Measurements from ENCODE around the gene PCNX1.
"Not testable (repeated sequence)": the region's sequence is repeated elsewhere in the genome, so short reads cannot be mapped to it uniquely, and the experiment has no call there.

The PCNX1 gene

DNA sequence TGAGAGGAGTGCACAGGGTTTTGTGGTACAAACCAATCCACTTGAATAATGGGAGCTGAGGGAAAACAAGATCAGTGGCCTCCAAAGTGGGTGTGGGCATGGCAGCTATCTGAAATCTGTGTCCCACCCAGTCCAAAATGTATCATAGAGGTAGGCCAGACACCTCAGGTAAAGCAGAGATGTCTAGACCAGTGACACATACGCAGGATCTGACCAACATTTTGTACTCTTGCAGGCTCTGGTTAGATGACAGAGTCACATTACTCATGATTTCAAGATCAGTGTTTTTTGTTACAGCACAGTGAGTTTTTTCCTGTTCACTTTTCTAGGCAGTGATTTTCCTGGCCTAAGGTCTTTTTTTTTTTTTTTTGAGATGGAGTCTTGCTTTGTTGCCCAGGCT is 211.8 kb downstream of the PCNX1 start:
- DNase-seq (ENCODE audit: low read depth in 1 of 2, low spot score in 1 of 2) = no peak

DNA sequence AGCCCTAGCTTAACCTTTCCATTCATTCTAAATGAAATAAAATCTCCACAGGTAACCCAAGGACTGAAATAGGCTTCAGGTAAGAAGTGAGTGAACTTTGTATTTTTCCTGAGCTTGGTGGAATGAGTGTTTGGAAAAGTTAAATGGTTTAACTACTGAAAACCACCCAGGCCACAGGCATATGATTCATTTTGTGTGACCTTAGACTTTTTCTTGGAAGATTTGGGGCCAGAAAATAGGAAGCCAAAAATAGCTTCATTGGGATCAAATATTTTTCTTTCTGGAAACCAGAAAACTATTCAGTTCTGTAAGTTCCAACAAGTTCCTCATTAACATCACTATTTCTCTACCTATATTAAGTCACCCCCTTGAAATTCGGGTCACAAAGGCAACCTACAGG is 212.6 kb downstream of the PCNX1 start:
- DNase-seq (ENCODE audit: low read depth in 1 of 2, low spot score in 1 of 2) = no peak

DNA sequence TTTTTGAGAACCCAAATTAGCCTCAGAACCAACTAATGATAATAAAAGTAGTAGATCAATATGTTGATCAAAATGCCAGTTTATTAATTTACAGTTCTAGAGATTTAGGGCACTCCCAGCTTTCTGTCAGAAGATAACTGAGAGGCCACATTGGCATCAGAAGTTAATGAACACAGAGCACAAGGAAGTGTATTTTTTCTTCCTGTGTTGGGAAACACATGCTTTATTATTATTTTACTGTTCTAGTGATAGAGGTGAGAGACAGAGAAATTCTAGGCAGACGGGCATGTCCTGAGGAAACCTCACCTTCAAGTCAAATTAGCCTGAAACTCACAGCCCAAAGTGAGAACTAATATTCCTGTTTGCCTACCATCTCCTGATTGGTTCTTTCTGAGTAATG is 213.7 kb downstream of the PCNX1 start:
- no peak for DNase-seq (ENCODE audit: low read depth in 1 of 2, low spot score in 1 of 2)

DNA sequence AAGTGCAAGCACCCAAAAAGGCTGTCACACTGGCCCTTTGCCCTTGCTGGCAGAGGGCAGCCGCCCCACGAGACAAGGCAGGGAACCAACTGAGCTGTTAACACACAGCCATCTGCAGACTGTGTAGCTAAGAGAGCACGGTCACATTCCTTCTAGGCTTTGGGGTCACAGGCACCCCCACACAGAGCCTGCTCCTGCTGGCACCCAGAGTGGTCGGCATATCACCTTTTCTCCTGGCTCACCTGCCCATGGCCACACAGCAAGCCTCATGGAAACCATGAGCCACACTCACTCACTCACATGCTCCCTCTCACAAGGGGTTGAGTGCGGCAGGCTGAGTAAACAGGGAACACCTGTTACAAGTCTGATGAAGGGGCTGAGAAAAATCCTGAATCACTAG is 214.5 kb downstream of the PCNX1 start:
- DNase-seq (ENCODE audit: low read depth in 1 of 2, low spot score in 1 of 2) = no peak

DNA sequence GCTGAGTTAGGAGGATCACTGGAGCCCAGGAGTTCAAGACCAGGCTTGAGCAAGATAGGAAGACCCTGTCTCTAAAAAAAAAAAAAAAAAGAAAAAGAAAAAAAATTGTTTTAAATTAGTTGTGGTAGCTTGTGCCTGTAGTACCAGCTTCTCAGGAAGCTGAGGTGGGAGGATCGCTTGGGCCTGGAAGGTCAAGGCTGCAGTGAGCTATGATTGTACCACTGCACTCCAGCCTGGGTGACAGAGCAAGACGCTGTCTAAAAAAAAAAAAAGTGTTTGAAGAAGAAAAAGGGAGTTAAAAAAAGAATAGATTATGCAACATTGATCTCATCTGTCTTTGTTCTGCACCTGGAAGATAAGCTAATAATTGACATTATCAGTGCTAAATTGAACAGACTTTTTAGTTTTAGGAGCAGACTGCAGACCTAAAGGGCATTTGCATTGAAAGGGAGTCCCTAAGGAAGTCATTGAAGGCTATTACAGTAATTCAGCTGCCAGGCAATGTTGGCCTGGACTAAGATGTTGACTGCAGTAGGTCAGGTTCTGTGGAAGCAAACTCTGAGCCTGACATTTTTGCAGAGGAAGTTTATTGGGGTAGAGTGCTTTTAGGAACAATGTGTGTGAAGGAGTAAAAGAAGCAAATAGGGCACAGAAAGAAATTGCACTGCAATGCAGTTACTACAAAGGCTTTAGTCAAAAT is 215.8 kb downstream of the PCNX1 start:
- no peak for DNase-seq (ENCODE audit: low read depth in 1 of 2, low spot score in 1 of 2)

DNA sequence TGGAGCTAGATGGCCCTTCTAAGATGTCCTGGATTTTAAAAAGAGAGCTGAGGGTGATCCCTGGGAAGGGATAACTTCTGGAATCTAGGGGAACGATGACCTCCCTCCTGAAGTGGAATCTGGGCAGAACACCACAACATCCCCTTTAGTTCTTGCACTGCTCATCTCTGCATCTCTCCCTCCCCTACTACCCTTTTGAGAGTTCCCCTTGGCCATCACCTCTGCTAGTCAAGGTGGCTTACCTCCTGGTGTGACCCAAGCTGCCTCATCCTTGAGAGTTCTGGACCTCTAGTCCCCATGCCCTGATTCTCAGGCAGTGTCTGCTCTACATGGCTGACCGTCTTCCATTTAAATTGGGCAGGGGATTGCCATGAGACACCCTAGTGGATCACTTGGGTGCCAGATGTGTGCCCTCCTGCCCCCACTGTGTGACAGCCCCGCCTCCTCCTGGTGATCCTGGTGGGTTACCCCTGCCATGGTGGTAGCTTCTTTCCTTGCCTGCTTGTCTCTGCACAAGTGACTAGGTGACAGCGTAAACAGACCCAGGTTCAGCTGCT is 216.4 kb downstream of the PCNX1 start:
- no peak for DNase-seq (ENCODE audit: low read depth in 1 of 2, low spot score in 1 of 2)

DNA sequence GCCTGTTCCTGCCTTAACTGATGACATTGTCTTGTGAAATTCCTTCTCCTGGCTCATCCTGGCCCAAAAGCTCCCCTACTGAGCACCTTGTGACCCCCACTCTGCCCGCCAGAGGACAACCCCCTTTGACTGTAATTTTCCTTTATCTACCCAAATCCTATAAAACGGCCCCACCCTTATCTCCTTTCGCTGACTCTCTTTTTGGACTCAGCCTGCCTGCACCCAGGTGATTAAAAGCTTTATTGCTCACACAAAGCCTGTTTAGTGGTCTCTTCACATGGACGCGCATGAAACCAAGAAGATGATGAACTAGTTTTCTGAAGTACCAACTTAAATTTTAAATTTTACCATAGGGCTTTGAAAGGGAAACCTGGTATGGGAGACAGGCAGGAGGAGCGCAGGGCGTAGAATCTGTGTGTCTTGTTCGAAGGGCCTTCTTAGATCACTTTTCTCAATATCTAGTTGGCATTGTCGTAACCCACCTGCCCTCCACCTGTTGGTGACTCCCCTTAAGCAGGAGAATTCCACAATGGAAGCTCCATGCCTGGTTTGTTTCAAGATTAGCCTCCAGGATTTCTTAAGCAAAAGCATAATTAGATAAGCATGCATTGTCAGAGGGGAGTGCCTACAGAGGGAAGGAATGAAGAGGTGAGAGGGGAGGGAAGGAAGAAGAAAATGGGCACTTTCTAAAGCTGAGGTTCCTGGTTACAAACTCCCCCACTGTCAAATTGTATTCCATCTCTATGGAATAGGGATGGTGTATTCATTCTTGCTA is 222.6 kb downstream of the PCNX1 start:
- not testable (repeated sequence) for DNase-seq (ENCODE audit: low read depth in 1 of 2, low spot score in 1 of 2)

DNA sequence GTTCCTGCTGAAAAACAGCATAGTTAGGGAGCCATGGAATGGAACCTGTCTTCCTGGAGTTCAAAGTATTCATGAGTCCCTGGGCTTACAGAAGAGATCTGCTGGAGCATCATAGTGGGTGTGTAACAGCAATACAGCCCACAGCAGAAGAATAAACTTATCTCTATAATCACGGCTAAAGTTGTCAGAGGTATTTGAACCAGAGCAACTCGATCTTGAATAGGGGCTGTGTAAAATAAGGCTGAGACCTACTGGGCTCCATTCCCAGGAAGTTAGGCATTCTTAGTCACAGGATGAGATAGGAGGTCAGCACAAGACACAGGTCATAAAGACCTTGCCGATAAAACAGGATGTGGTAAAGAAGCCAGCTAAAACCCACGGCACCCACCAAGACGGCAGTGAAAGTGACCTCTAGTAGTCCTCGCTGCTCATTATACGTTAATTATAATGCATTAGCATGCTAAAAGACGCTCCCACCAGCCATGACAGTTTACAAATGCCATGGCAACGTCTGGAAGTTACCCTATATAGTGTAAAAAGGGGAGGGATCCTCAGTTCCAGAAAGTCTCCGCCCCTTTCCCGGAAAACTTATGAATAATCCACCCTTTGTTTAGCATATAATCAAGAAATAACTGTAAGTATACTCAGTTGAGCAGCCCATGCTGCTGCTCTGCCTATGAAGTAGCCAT is 223.4 kb downstream of the PCNX1 start:
- no peak for DNase-seq (ENCODE audit: low read depth in 1 of 2, low spot score in 1 of 2)

DNA sequence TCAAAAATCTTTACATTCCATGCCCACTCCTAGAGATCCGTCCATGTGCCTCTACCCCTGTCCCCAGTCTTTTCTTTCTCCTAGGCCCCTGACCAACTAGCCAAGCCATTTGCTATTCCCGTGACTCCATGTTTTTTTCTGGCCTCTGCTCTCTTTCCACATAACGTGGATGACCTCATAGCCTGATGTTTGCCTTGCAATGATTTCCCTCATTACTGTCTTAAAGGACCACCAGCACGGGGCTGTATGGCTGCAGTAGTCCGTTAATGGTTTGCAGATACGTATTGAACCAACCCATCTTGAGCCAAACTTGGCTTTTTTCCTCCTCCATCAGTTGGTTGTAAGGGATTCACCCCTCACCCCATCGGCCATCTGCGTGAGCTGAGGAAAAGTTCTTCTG is 226.0 kb downstream of the PCNX1 start:
- DNase-seq (ENCODE audit: low read depth in 1 of 2, low spot score in 1 of 2) = no peak

DNA sequence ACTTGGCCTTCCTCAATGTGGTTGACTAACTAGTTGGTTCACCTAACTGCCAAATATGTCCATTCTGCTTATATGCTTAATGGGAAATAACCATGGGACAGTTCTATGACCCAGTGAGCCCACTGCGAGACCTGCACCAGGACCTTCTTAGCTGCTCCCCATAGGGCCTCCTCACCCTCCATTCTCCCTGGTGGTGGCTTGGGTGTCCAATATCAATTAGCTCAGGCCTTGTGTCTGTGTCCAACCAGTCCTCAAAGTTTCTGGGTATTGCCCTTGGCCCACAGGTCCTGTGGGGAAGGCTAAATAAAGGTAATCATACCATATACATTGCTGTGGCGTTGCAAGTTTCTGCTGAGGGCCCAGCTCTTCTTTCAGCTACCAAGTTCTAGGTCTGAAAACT is 228.2 kb downstream of the PCNX1 start:
- no peak for DNase-seq (ENCODE audit: low read depth in 1 of 2, low spot score in 1 of 2)

DNA sequence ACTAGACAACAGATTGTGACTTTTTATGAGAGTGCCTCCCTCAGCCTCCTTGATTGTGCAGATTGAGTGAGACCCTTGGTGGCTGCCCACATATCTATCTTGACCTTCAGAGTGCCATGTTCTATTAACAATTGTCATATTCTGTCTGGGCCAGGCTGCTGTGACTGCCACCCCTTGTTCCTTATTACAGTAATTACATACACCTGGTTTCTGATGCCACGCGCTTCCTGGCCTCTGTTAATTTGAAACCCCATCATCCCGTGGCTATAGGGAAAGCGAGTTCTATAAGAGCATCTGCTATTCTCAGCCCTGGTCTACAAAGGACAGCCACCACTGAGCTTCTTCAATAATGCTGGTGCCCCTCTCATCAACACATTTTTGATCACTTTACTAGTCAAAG is 228.7 kb downstream of the PCNX1 start:
- DNase-seq (ENCODE audit: low read depth in 1 of 2, low spot score in 1 of 2) = no peak

DNA sequence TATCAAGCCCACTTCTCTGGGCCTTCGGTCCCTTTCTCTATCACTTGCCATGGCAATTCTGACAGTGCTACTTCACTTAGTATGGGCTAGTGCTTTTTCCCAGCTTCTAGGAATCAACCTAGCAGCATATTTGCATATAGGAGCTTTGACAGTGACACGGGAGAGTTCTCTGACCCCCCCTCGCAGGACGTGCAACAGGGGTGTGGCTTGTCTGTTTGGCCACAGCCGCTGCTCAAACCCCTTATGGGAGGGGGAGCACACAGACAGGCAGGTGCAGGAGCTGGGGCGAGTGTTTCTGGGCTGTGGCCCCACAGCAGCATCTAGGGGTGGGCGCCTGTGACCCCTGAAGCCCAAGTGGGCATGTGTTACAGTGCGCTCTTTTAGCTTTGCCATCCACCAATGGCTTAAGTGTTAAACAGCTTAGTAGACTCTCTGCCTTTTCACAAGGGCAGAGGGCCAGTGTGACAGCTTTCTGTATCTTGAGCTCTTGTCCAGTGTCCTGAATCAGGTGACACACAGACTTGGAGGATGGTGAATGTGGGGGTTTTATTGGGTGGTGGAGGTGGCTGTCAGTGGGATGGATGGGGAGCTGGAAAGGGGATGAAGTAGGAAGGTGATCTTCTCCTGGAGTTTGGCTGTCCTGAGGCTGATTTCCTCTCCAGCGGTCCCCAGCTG is 229.3 kb downstream of the PCNX1 start:
- DNase-seq (ENCODE audit: low read depth in 1 of 2, low spot score in 1 of 2) = no peak

DNA sequence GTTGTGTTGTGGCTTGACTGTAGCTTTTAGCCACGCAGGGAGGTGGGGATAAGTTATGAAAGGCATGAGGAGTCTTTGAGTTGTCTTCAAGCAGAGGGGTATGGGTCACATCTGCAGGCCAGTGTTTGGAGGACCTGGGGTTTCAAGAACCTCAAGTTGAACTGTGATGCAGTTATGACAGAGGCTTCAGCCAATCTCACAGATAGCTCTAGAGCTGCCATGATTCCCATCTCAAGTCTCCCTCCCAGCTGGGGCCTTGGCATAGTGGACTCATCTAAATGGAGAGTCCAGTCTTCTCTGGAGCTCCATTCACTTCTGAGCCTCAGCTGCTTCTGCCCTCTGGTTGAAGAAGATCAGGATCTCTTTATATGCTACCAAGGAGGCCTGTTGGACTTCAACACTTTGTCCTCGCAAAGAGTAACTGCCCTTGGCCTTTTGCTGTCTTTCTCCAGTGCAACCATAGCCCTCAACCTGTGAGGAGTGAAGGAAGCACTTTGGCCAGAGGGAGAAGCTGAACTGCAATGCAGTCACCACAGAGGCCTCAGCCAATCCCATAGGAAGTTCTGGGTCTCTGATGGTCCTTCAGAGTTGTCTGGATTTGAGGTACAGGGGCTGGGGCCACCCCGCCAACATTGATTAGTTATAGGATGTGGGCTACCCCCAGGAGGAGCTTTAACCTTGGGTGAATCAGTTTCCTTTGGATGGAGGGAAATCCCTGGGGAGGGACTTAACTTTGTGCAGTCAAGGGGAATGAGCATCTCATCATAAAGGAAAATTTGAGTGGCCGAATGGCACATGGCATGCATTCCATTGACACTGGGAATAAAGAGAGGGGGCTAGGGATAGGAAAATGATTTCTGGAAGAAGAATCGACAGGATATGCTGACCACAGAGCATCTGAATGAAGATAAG is 230.5 kb downstream of the PCNX1 start:
- DNase-seq (ENCODE audit: low read depth in 1 of 2, low spot score in 1 of 2) = no peak

DNA sequence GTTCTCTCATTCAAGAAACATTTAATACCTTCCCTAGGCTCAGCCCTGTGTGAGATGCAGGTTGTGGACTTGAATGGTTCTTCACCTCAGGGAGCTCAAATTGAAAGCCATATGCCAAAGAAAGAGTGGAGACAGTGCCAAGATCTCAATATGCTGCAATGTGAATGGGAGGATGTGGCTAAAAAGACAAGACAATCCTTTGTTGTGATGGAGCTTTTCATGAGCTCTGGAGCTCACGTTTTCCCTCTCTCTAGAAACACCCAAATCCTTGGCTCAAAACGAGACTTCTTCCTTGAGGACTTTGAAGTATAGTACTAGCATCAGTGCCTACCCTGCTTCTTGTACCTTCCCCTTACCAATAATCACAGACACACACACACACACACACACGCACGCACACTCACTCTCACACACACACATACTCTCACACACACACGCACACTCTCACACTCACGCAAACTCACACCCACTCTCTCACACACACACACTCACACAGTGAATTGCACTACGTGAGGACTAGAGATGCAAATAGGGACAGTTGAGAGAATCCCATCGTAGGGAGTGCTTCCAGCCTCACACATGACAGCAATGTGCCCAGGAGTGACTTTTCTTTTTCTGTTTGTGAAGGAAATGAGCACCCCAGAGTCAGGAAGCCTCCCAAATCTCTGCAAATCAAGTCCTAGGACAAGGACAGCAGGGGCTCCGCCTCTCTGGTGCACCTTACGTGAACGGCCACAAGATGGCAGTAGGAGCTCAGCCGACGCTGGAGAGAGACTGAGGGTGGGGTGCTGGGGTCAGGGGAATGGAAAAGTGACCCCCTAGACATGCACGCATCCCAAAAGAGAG is 231.4 kb downstream of the PCNX1 start:
- DNase-seq (ENCODE audit: low read depth in 1 of 2, low spot score in 1 of 2) = peak; percentile 47 to 49

DNA sequence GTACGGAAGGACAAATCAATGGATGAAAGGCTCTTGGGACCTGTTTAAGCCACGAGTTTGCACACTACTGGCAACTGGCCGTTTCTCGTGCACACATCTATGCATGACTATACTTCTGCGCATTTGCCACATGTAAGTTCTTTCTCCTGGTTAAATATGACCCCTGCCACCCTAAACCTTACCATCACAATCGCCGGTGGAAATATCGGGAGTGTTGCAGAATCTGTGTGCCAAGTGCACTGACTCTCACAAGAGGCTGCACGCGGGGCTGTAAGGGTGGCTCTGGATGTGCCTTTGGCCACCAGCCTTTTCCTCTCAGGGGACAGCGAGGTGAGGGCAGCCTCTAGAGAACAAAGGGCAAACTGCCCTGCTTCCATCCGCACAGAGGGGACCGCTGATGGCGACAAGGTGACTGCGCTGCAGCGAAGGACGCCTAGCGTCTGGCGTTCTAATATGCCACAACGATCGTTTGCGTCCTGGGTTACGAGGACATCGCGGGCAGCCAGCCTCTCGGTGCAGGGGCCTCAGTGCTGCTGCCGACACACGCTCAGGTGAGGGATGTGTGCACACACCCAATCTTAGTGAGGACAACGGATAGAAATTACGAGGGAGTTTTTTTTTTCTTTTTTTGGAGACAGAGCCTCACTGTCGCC is 232.2 kb downstream of the PCNX1 start:
- no peak for DNase-seq (ENCODE audit: low read depth in 1 of 2, low spot score in 1 of 2)

DNA sequence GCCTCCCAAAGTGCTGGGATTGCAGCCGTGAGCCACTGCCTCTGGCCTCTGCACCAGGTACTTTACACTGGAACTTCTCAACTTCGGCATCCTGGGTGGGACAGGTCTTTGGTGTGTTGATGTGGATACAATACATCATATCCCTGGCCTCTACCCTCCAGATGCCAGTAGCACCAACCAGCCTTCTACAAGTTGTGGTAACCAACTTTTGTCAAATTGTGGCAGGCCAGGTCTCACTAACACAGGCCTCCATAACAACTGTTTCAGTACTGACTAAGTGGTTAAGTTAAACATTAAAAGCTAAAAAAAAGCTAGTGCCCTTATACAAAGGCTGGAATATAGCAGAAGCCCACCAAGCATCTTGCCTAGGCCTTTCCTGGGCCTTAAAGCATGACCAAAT is 232.9 kb downstream of the PCNX1 start:
- no peak for DNase-seq (ENCODE audit: low read depth in 1 of 2, low spot score in 1 of 2)

DNA sequence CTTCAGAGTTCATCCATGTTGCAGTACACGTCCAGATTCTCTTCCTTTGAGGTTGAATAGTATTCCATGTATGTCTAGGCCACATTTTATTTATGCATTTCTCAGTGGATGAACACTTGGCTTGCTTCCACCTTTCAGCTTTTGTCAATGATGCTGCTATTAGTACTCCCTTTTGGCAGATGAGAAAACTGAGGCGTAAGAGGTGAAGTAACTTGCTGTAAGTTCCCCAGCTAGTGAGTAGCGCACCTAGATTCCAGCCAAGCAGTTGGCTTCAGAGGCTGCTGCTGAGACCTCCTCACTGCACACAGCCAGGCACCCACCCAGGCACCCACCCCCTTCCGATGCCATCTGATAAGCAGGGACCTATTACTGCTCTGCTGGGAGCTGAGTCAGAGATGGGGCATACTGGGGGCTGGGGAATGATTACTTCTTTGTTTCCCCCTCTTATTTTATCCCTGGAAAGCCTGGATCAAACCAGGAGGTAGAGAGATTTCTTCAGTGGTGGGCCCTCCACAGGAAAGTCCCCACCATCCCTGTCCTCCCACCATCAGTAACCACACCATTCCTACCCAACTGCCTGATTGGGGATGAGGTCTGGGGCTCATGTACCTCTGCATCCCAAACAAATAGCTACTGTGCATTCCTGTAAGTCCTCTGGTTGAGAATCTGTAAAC is 234.6 kb downstream of the PCNX1 start:
- no peak for DNase-seq (ENCODE audit: low read depth in 1 of 2, low spot score in 1 of 2)

DNA sequence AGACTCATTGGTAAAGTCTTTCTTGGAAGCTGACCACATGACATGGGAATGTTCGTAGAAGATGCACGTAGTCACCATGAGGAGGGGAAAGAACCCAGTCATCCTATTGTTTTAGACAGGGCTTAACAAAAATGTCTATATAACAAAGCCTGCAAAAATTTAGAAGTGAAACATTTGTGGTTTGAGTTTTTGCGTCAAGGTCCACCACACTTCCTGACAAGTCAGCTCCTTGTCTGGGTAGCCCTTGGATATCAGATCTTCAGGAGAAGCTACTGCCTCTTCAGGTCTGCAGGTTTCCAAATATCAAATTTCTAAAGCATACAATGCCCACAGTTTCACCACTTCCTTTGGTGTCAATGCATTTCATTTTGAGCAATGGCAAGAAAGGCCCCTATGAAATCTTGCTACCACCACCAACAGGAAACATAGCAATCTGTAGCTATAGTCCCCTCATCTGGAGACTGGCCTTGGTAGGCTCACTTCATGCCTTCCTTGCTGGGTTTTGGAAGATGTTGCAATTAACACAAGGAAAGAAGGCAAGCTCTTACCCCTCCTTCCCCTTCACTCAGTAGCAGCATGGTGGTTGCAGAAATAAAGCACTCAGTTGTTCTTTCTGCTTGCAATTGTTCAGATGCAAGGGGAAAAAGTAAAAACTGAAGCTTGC is 235.2 kb downstream of the PCNX1 start:
- no peak for DNase-seq (ENCODE audit: low read depth in 1 of 2, low spot score in 1 of 2)

All from activated CD4-positive, alpha-beta T cell treated with anti-CD3 and anti-CD28 coated beads, Interleukin-2, amount 50 U/mL, for 24 hours (primary cell).